GM12864 (cell line): ENCODE results near the gene SLC30A1.

ENCODE experiments used
- DNase-seq: peaks from one replicate; pipeline ENCODE4 v3.0.0-alpha.2; 2011; ENCODE audit warnings: low read depth
- H3K4me3 ChIP-seq: 2 replicates; pipeline ENCODE4 v1.5.1; 2011; ENCODE audit warnings: mild to moderate bottlenecking, low read depth, low read length, control low read depth
- CTCF ChIP-seq: IDR thresholded peaks from 2 replicates; pipeline ENCODE4 v1.5.1; 2011; ENCODE audit warnings: low read depth, mild to moderate bottlenecking, moderate library complexity, low read length, control low read depth, inconsistent platforms; ENCODE audit errors: missing control alignments

Gene SLC30A1

GRCh38 chr1:211557894-211558625, 20.9 kb downstream of the SLC30A1 start:
- no peak for TF ChIP-seq CTCF
- no peak for DNase-seq
- no peak overlapping the region for H3K4me3 ChIP-seq

GRCh38 chr1:211553549-211553948, 25.4 kb downstream of the SLC30A1 start:
- TF ChIP-seq CTCF: no peak
- no peak for DNase-seq
- H3K4me3 ChIP-seq: no peak overlapping the region

- DNase-seq: no peak
- no peak overlapping the region for H3K4me3 ChIP-seq
Observed at GRCh38 chr1:211551638-211552460, 27.1 kb downstream of the SLC30A1 start.

GRCh38 chr1:211549092-211549711, 29.8 kb downstream of the SLC30A1 start:
- no peak for TF ChIP-seq CTCF
- H3K4me3 ChIP-seq: no peak overlapping the region

More at GRCh38 chr1:211551638-211552460, 27.1 kb downstream of the SLC30A1 start:
- no peak for TF ChIP-seq CTCF

GRCh38 chr1:211548321-211549091, 30.5 kb downstream of the SLC30A1 start:
- H3K4me3 ChIP-seq: no peak overlapping the region
- DNase-seq: no peak
- no peak for TF ChIP-seq CTCF

More at GRCh38 chr1:211549092-211549711, 29.8 kb downstream of the SLC30A1 start:
- DNase-seq: no peak

- TF ChIP-seq CTCF: no peak
- DNase-seq: no peak
- H3K4me3 ChIP-seq: no peak overlapping the region
Observed at GRCh38 chr1:211547710-211548109, 31.3 kb downstream of the SLC30A1 start.
